H1 (cell line): ENCODE data around the gene HMX1. TPM values are rescaled to one million over a fixed set of nuclear protein-coding genes. Genes with fewer than 3 reads are reported as not detected.
A peak's percentile ranks its signal among the peaks of the same experiment; 100 is the strongest.

ENCODE experiments used
- ATF3 ChIP-seq: IDR thresholded peaks from 2 replicates; pipeline ENCODE4 v1.6.1; 2011; ENCODE audit warnings: low read depth, mild to moderate bottlenecking, low read length; ENCODE audit not compliant: insufficient read depth
- CREB1 ChIP-seq: IDR thresholded peaks from 2 replicates; pipeline ENCODE4 v1.6.1; 2012; ENCODE audit warnings: inconsistent platforms
- EZH2 ChIP-seq: fragments of 200-600 bp; sonication (generic); IDR thresholded peaks from 2 replicates; pipeline ENCODE4 v1.7.1; 2012; ENCODE audit warnings: low read depth, mild to moderate bottlenecking, moderate library complexity, low read length, inconsistent platforms; ENCODE audit not compliant: severe bottlenecking
- HDAC2 ChIP-seq, 2 experiments: fragments of 300-600 bp in 1 of 2; sonication (generic) in 1 of 2; IDR thresholded peaks; 2 replicates each; pipeline ENCODE4 v1.6.1; 2011 to 2012; ENCODE audit warnings: low read depth in 2 of 2, low read length in 2 of 2, mild to moderate bottlenecking in 2 of 2, moderate library complexity in 2 of 2, borderline replicate concordance in 1 of 2, inconsistent platforms in 1 of 2
- HDAC6 ChIP-seq: IDR thresholded peaks from one replicate; pipeline ENCODE4 v1.7.1; 2012; ENCODE audit warnings: low read depth, mild to moderate bottlenecking, inconsistent platforms, low read length, moderate library complexity
- NANOG ChIP-seq: IDR thresholded peaks from 2 replicates; pipeline ENCODE4 v1.6.1; 2011; ENCODE audit warnings: low read length, low read depth, mild to moderate bottlenecking, inconsistent platforms; ENCODE audit not compliant: insufficient read depth, poor library complexity, severe bottlenecking
- PHF8 ChIP-seq: fragments of 200-600 bp; sonication (generic); conservative IDR thresholded peaks from 2 replicates; pipeline ENCODE4 v1.7.1; 2012; ENCODE audit warnings: low read depth, mild to moderate bottlenecking, inconsistent platforms, low read length, moderate library complexity
- RAD21 ChIP-seq, 2 experiments: IDR thresholded peaks in 1 of 2; conservative IDR thresholded peaks in 1 of 2; 2 replicates each; pipeline ENCODE4 v1.6.1; 2011; ENCODE audit warnings: low read depth in 2 of 2, low read length in 2 of 2, improper control_type of control experiment in 1 of 2, inconsistent platforms in 1 of 2, mild to moderate bottlenecking in 1 of 2, moderate library complexity in 1 of 2
- SUZ12 ChIP-seq: fragments of 200-600 bp; sonication (generic); IDR thresholded peaks from 2 replicates; pipeline ENCODE4 v1.6.1; 2012; ENCODE audit warnings: mild to moderate bottlenecking, inconsistent platforms, low read length, moderate library complexity, mixed read lengths
- polyA plus RNA-seq, 7 experiments: library from polyadenylated mRNA; depleted of rRNA in 3 of 7; stranded (reverse) in 5 of 7; unstranded in 2 of 7; fragments of >200 nt in 5 of 7; fragments of 200-250 nt in 2 of 7; gene quantifications; 1 replicate in 5 of 7; 2 replicates in 1 of 7; 4 replicates in 1 of 7; pipeline versions ENCODE4 v1.2.1 to v1.2.3, GENCODE V29; 2011 to 2013; ENCODE audit warnings: missing spikeins in 2 of 7, mixed read lengths in 2 of 7
- total RNA-seq: library from RNA; stranded (reverse); fragmentation: NEBNext Ultra II Directional; extraction: Animal tissue kit (Norgen Biotek cat#: 25700); gene quantifications from 2 replicates; pipeline ENCODE4 v1.2.1, GENCODE V29; 2021
- TF ChIP-seq, protein P1 (sequence below): IDR thresholded peaks from 2 replicates; pipeline ENCODE4 v1.6.1; 2012; ENCODE audit warnings: inconsistent platforms
- TF ChIP-seq, protein P2 (sequence below): IDR thresholded peaks from 2 replicates; pipeline ENCODE4 v1.6.1; 2012; ENCODE audit warnings: low read length, inconsistent platforms

The HMX1 gene
- total and polyA plus RNA-seq, 2 of the 8 experiments (the other 6 are each of a cell fraction or from before 2014, with no cell fraction given): 0.26 TPM; not detected in 1

DNA sequence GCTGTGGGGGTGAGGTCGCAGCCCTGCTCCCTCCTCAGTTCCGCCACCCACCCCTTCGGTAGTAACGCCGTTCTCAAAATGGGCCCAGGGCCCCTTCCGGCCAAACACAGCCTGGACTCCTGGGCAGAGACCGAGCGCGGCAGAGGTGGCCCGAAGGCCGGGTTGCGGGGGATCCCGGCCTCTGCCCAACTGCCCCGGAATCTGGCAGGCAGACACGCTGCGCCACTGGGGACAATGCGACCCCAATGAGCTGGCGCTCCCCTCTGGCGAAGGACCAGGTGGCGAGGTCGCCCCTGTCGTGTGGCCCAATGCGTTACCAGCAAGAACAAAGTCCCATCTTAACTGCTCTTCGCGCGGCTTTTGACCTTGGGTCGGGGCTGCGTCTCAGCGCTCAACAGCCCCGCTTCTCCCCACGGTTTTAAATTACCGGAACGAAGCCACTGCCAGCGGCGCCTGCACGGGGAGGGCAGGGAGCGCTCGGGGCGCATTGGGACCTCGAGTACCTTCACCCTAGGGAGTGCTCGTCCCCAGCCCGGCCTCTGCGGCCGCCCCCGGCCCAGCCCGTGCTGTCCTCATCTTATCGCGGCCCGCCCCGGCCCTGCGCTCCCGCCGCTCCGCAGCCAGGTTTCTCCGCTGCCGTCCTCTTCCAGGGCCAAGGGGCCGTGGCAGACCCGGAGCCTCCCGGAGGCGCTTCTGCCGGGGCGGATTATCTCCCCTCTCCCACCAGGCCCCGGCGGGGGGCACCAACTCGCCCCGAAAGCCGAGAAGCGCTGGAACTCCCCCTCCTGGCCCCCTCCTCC lies 22.2 kb upstream of the HMX1 start (continued):
- TF ChIP-seq, protein P1, sequence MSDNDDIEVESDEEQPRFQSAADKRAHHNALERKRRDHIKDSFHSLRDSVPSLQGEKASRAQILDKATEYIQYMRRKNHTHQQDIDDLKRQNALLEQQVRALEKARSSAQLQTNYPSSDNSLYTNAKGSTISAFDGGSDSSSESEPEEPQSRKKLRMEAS: peak; percentile 13; the same call in 1 of the 2 replicates
- TF ChIP-seq, protein P2, sequence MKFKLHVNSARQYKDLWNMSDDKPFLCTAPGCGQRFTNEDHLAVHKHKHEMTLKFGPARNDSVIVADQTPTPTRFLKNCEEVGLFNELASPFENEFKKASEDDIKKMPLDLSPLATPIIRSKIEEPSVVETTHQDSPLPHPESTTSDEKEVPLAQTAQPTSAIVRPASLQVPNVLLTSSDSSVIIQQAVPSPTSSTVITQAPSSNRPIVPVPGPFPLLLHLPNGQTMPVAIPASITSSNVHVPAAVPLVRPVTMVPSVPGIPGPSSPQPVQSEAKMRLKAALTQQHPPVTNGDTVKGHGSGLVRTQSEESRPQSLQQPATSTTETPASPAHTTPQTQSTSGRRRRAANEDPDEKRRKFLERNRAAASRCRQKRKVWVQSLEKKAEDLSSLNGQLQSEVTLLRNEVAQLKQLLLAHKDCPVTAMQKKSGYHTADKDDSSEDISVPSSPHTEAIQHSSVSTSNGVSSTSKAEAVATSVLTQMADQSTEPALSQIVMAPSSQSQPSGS: no peak
- TF ChIP-seq PHF8 (0 out of 2 replicates have a peak, but pooled peaks have one; percentile 26), RAD21 (IDR thresholded peaks at IDR 0.05 in 1 of 2, conservative IDR thresholded peaks at IDR 0.05 in 1 of 2; ENCODE audit: low read depth in 2 of 2, low read length in 2 of 2) (no peak), SUZ12 (peak; percentile 99), NANOG (no peak), HDAC6 (no peak), ATF3 (no peak), HDAC2 (IDR thresholded peaks at IDR 0.05; ENCODE audit: borderline replicate concordance in 1 of 2, low read depth in 2 of 2, low read length in 2 of 2) (0 out of 4 replicates have a peak, but pooled peaks of 1 of the 2 experiments have one; percentile 12), CREB1 (no peak), EZH2 (peak; percentile 96)
